Ascending aorta (tissue), 2 donors: ENCODE results near the gene VCL. TPM values are rescaled to one million over a fixed set of nuclear protein-coding genes. Genes with fewer than 3 reads are reported as not detected.
A peak's percentile ranks its signal among the peaks of the same experiment; 100 is the strongest.

ENCODE experiments used
- DNase-seq, 2 donors: peaks; one replicate each; pipeline ENCODE4 v3.0.0-alpha.2; 2019; ENCODE audit warnings: low spot score in 2 of 2
- H3K27ac ChIP-seq, 2 donors: fragments of 200-600 bp; sonication (generic); one replicate each; pipeline ENCODE4 v1.5.1; 2016 to 2017; ENCODE audit warnings: mild to moderate bottlenecking in 1 of 2
- H3K27me3 ChIP-seq: fragments of 200-600 bp; sonication (generic); one replicate; pipeline ENCODE4 v1.5.1; 2017
- H3K36me3 ChIP-seq, 2 donors: fragments of 200-600 bp; sonication (generic); one replicate each; pipeline ENCODE4 v1.5.1; 2016
- H3K4me1 ChIP-seq, 2 donors: fragments of 200-600 bp; sonication (generic); one replicate each; pipeline ENCODE4 v1.5.1; 2016 to 2017; ENCODE audit warnings: mild to moderate bottlenecking in 1 of 2
- H3K4me3 ChIP-seq, 2 donors: fragments of 200-600 bp; sonication (generic); one replicate each; pipeline ENCODE4 v1.5.1; 2016 to 2017; ENCODE audit warnings: mild to moderate bottlenecking in 1 of 2
- H3K9me3 ChIP-seq, 2 donors: fragments of 200-600 bp; sonication (generic); one replicate each; pipeline ENCODE4 v1.5.1; 2016
- CTCF ChIP-seq, 3 experiments: fragments of 200-600 bp in 2 of 3; fragments of 450-650 bp in 1 of 3; sonication (generic) in 2 of 3; IDR thresholded peaks; one replicate each; pipeline ENCODE4 v1.5.1; 2016 to 2019; ENCODE audit warnings: antibody characterized with exemption in 3 of 3, mild to moderate bottlenecking in 1 of 3, moderate library complexity in 1 of 3
- intact Hi-C: fragments of 100-400 bp; cut with DNase I; formaldehyde crosslinking; loops from one replicate; pipeline ENCODE4 v1.15.1; 2023
- total RNA-seq: library from RNA; depleted of rRNA; stranded (reverse); fragments of >200 nt; gene quantifications from one replicate; pipeline ENCODE4 v1.1.0, GENCODE V29; 2016

VCL gene
- total RNA-seq, 1 donor from 2014 or later: 333 TPM

GRCh38 chr10:74153676-74154075 lies 155.8 kb downstream of the VCL start:
- Histone ChIP-seq H3K27me3 (no peaks in the 10 kb centered on the region), H3K4me3 (no peak overlapping the region), H3K4me1 (peaks cover 8 to 25% of the 10 kb centered on the region in 2 donors), H3K27ac (no peak overlapping the region), H3K36me3 (no peaks in the 10 kb centered on the region), H3K9me3 (no peaks in the 10 kb centered on the region)
- DNase-seq: no peak
- intact Hi-C loops: loop anchor here (5.0 to 10.0 kb wide), 4 partner anchors 39 to 1081 kb away; partner anchors contain the start of gene COMTD1
- no peak for TF ChIP-seq CTCF (IDR thresholded peaks at IDR 0.05)

- Histone ChIP-seq H3K9me3 (no peaks in the 10 kb centered on the region), H3K36me3 (peaks cover 0 to 3% of the 10 kb centered on the region in 2 donors), H3K27ac (no peak overlapping the region), H3K4me3 (no peak overlapping the region), H3K27me3 (no peaks in the 10 kb centered on the region), H3K4me1 (peaks cover 3 to 14% of the 10 kb centered on the region in 2 donors)
- TF ChIP-seq CTCF (IDR thresholded peaks at IDR 0.05): no peak
- DNase-seq: no peak
- intact Hi-C loops: loop anchor here (10.0 kb wide), 1 partner anchor 1078 kb away; the partner anchor contains the start of gene COMTD1
Measured at GRCh38 chr10:74156919-74157289, 159.0 kb downstream of the VCL start.

- no peak for DNase-seq
- intact Hi-C loops: no loop called here
- H3K36me3 ChIP-seq: peaks cover 0 to 3% of the 10 kb centered on the region in 2 donors
- H3K4me3 ChIP-seq: no peak overlapping the region
- peaks cover 0 to 2% of the 10 kb centered on the region in 2 donors for H3K4me1 ChIP-seq
- no peaks in the 10 kb centered on the region for H3K9me3 ChIP-seq
- TF ChIP-seq CTCF (IDR thresholded peaks at IDR 0.05): no peak
- H3K27ac ChIP-seq: no peak overlapping the region
- H3K27me3 ChIP-seq: no peaks in the 10 kb centered on the region
Measured at GRCh38 chr10:74160013-74160412, 162.1 kb downstream of the VCL start.

- H3K9me3 ChIP-seq: no peaks in the 10 kb centered on the region
- no peak for TF ChIP-seq CTCF (IDR thresholded peaks at IDR 0.05)
- H3K27me3 ChIP-seq: no peaks in the 10 kb centered on the region
- intact Hi-C loops: no loop called here
- DNase-seq: no peak
- H3K4me1 ChIP-seq: peaks cover 0 to 3% of the 10 kb centered on the region in 2 donors
- H3K36me3 ChIP-seq: peaks cover 0 to 3% of the 10 kb centered on the region in 2 donors
- peak overlapping the region in 1 of 2 donors; percentile 1 for H3K27ac ChIP-seq
- H3K4me3 ChIP-seq: no peak overlapping the region
Measured at GRCh38 chr10:74163319-74164068, 165.6 kb downstream of the VCL start.

- Histone ChIP-seq H3K4me1 (peaks cover 0 to 3% of the 10 kb centered on the region in 2 donors), H3K9me3 (no peaks in the 10 kb centered on the region), H3K4me3 (no peak overlapping the region), H3K27me3 (no peaks in the 10 kb centered on the region), H3K36me3 (peaks cover 0 to 2% of the 10 kb centered on the region in 2 donors), H3K27ac (no peak overlapping the region)
- intact Hi-C loops: no loop called here
- DNase-seq: no peak
- no peak for TF ChIP-seq CTCF (IDR thresholded peaks at IDR 0.05)
Measured at GRCh38 chr10:74164716-74165529, 167.0 kb downstream of the VCL start.
